ENCODE data around the gene R3HDM2. TPM values are rescaled to one million over a fixed set of nuclear protein-coding genes. Genes with fewer than 3 reads are reported as not detected.
"Not testable (repeated sequence)": the region's sequence is repeated elsewhere in the genome, so short reads cannot be mapped to it uniquely, and the experiment has no call there.

Gene R3HDM2
- polyA plus RNA-seq, 3 donors = 60.6 to 67.5 (median 66.1) TPM

DNA sequence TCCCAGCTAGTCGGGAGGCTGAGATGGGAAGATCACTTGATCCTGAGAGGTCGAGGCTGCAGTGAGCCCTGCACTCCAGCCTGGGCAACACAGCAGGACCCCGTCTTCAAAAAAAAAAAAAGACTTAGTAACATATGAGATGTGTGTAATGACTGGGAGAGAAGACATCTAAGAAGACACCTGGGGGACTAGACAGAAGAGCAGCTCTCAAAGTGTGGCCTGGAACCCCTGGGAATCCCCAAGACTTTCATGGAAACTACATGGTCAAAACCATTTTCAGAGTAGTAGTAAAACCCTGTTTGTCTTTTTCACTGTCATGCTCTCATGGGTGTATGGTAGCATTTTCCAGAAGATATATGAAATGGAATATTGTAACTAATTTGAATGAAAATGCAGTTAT lies 45.3 kb downstream of the R3HDM2 start:
- no peak for DNase-seq (ENCODE audit: low read depth in 3 of 3, low spot score in 2 of 3)

DNA sequence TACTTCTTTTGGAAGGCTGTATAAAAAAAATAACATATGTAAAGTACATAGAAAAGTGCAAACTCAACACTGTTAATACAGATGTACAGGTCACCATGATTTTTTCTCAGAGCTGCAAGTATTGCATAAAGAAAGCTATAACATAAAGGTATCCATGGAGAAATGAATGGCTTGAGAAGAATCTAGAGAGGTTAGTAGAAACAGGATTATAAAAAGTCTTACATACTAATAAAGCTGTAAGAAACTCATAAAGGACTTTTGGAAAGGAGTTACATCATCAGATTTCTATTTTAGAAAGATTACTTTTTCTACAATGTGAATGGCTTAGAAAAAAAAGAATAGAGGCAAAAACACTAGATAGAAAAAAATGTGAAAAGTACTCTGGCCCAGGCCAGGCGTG lies 46.4 kb downstream of the R3HDM2 start:
- no peak for DNase-seq (ENCODE audit: low read depth in 3 of 3, low spot score in 2 of 3)

DNA sequence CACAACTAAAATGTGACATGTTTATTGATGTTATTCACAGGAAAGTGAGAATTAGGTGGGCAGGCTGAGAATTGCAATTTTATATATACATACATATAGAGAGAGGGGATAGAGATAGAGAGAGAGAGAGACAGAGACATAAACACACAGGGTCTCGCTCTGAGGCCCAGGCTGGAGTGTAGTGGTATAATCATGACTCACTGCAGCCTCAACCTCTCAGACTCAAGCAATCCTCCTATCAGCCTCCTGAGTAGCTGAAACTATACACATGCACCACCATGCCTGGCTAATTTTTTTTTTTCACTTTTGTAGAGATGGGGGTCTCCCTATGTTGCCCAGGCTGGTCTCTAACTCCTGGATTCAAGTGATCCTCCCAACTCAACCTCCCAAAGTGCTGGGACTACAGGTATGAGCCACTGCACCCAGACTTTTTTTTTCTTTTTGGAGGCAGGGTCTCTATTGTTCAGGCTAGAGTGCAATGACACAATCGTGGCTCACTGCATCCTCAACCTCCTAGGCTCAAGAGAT lies 49.1 kb downstream of the R3HDM2 start:
- no peak for DNase-seq (ENCODE audit: low read depth in 3 of 3, low spot score in 2 of 3)

DNA sequence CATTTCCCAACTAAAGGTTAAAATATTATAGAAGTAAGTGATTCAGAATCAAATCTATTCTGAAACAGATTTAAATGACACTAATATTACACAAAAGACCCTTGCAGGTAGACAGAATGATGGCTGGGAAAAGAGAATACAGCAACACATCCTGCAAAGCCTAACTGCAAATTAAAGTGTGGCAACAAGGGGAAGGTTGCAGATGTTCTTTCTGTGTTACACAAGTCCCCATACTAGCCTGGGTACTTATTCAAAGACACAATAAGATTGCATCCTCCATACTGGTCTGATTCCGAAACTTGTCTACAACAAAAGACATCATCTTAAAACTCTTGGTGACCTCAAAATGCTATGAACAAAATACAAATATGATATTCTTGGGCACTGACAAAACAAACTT lies 50.5 kb downstream of the R3HDM2 start:
- DNase-seq (ENCODE audit: low read depth in 3 of 3, low spot score in 2 of 3) = no peak

DNA sequence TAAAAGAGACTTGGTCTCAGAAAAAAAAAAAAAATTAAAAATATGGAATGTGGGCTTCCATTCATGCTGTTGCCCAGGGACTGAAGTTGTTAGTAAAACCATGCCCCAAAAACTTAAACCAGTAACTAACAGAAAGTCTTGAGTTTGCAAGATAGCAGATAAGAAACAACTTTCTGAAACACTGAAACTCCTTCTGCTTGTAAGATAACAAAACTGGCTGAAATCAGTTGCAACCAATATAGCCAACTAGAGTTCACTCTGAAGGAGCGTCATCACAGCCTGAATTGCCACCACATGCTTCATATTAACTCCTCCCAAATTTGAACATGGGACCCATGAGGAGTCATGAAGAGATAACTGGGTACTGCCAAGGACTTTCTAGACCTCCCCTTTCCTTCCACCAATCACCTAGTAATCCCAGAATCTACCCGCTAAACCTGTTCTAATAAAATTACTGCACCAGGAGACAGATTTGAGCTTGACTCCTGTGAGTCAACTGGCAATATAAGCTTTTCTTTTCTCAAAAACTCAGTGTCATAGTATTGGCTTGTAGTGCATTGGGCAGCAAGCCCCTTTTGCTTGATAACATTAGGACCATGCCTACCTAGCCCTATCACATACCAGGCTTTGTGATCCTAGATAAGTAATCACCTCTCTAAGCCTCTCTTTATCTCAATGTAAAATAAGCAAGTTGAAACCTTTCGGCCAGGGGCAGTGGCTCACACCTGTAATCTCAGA lies 53.6 kb downstream of the R3HDM2 start:
- no peak for DNase-seq (ENCODE audit: low read depth in 3 of 3, low spot score in 2 of 3)

DNA sequence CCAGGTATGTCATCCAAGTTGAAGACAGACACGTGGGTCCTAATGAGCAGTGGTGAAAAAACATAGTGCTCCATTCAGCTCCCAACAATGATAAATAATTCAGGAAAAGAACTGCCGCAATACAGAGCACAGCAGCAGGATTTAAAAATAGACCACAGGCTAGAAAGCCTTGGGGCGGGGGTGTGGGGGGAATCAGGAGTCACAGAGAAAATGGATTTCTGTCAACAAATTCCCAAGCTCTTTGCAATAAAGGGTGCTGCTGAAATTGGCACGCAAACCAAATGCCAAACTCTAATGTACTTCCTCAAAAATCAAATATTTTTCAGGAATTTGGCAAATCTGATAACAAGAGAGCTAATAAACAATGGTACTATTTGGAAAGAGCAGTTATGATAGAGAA lies 58.6 kb downstream of the R3HDM2 start:
- no peak for DNase-seq (ENCODE audit: low read depth in 3 of 3, low spot score in 2 of 3)

DNA sequence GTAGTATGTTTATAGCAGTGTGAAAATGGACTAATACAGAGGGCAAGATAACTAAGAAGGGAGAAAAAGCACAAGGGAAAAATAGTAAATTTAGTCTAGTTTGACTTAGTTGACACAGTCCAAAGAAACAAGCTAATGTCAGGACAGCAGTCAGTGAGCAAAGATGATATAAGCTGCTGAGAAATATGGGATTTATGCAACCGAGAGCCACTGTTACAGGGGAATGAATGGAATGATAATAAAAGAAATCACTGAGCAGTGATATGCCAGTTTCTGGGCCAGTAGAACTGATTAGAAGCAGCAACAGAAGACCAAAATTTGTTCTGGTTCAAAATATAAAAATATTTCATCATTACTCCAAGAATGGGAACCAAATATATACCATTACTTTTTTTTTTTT lies 60.1 kb downstream of the R3HDM2 start:
- DNase-seq (ENCODE audit: low read depth in 3 of 3, low spot score in 2 of 3) = no peak

DNA sequence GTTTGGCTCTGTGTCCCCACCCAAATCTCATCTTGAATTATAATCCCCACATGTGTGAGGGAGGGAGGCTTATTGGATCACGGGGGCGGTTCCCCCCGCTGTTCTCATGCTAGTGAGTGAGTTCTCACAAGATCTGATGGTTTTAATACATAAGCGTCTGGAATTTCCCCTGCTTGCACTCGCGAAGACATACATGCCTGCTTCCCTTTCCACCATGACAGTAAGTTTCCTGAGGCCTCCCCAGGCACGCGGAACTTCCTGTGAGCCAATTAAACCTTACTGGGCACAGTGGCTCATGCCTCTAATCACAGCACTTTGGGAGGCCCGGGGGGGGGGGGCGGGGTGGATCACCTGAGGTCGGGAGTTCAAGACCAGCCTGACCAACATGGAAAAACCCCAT lies 60.8 kb downstream of the R3HDM2 start:
- DNase-seq (ENCODE audit: low read depth in 3 of 3, low spot score in 2 of 3) = no peak

DNA sequence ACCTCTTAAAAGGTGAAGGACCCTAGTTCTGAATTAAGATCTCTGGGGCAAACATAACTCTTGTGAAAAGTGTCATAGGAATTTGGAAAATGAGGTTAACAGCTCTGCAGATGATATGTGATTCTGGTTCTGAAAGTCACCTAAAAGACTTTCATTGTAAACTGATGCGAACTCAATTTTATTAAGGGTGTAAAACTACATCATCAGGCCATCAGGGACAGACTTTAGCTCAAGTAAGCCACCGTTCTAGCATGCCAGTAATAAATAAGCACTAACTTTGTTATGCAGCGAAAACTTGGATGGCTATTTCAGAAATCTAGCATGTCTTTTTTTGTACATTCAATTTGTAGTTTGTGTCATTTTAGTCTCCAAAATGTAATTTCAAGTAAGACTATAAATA lies 61.6 kb downstream of the R3HDM2 start:
- DNase-seq (ENCODE audit: low read depth in 3 of 3, low spot score in 2 of 3) = no peak

DNA sequence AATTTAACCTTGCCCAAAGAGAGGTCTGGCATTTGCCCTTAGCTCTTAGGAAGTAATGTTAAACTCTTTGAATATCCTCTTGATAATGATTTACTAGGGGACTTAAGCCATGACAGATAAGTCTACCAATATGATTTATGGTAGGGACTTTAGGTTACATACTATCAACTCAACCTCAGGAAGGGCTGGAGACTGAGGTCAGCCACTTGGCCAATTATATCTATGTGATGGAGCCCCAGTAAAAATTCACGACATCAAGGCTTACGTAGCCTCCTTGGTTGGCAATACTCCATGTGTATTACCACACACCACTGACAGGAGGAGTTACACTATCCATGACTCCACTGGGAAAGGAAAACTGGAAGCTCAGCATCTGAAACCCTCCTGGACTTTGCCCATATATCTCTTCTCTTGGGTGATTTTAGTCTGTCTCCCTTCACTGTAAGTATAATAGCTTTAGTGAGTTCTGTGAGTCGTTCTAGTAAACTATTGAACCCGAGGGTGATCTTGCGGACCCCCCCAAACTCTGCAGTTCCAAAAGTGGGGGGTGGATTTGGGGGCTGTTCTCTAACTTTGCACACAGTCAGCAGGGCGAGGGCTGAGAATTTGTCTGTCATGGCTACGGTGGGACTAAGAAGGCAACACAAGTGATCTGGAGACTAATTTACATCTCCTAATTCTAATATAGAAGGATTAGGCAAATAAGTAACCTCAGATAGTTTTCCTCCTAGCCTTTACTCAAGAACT lies 62.3 kb downstream of the R3HDM2 start:
- peak in 1 of 3 donors; percentile 7 for DNase-seq (ENCODE audit: low read depth in 3 of 3, low spot score in 2 of 3)

DNA sequence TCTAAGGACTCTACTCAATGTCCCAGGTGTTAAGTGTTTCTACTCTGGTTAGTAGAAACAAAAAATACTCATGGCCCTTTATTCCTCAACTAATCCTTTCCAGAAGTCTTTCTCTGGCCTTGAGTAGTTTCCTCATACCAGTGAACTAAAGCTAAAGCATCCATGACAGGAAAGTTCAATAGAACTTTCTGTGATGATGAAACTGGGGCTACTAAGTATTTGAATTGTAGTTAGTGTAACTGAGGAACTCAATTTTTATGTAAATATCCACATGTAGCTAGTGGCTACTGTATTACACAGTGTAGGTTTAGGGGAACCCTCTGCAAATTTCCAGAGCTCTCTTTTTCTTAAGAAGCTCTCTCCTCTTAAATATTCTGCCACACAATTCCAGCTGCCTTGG lies 63.7 kb downstream of the R3HDM2 start:
- no peak for DNase-seq (ENCODE audit: low read depth in 3 of 3, low spot score in 2 of 3)

DNA sequence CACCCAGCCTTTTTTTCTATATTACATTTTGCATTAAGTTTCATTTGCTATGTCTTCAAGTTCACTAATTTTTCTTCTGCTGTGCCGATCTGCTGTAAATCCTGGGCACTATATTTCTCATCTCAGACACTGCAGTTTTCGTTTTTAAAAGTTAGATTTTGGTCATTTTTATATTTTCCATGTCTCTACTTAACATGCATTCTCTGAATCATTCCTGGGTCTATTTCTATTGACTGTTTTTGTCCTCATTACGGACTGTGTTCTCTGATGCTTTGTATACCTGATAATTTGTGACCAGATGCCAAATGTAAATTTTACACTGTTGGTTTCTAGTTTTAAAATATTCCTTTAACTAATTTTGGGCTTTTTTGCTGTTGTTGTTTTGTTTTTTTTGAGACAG lies 64.5 kb downstream of the R3HDM2 start:
- no peak for DNase-seq (ENCODE audit: low read depth in 3 of 3, low spot score in 2 of 3)

DNA sequence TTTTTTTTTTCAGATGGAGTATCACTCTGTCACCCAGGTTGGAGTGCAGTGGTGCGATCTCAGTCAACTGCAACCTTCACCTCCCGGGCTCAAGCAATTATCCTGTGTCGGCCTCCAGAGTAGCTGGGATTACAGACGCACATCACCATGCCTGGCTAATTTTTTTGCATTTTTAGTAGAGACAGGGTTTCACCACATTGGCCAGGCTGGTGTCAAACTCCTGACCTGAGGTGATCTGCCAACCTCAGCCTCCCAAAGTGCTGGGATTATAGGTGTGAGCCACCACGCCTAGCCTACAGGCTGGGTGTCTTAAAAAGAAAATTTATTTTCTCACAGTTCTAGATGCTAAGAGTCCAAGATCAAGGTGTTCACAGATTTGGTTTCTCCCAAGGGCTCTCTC lies 66.7 kb downstream of the R3HDM2 start:
- not testable (repeated sequence) for DNase-seq (ENCODE audit: low read depth in 3 of 3, low spot score in 2 of 3)

DNA sequence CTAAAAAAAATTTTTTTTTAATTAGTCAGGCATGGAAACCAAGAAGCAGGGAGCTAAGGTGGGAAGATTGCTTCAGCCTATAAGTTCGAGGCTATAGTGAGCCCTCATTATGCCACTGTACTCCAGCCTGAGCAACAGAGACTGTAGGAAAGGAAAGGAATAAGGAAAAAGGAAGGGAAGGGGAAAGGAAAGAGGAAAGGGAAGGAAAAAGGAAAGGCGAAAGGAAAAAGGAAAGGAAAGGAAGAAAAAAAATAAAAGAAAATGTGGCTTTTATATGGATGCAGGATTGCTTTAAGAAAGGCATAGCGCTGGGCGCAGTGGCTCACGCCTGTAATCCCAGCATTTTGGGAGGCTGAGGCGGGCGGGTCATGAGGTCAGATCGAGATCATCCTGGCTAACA lies 70.4 kb downstream of the R3HDM2 start:
- no peak for DNase-seq (ENCODE audit: low read depth in 3 of 3, low spot score in 2 of 3)

DNA sequence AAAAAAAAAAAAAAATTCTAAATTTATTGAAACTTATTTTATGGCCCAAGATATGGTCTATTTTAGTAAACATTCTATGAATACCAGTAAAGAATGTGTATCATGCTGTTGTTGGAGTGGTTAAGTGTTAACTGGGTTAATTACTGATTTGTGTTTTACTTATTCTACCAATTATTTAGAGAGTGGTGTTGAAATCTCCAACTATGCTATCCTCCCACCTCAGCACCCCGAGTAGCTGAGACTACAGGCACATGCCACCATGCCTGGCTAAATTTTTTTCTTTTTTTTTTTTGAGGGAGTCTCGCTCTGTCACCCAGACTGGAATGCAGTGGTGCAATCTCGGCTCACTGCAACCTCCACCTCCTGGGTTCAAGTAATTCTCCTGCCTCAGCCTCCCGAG lies 72.2 kb downstream of the R3HDM2 start:
- DNase-seq (ENCODE audit: low read depth in 3 of 3, low spot score in 2 of 3) = no peak

DNA sequence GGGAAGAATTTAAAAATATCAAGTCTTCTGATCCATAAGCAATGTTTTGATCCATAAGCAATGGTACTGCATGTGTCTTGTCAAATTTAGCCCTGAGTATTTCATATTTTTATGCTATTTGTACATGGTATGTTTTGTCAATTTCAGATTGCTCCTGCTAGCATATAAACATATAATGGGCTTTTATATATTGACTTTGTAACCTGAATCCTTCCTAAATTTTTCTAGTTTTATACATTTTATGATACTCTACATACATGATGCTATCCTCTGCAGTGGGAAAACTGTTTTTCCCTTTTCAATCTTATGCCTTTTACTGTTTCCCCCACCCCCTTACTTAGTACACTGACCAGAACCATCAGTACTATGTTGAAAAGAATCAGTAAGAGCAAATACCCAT lies 75.1 kb downstream of the R3HDM2 start:
- no peak for DNase-seq (ENCODE audit: low read depth in 3 of 3, low spot score in 2 of 3)

DNA sequence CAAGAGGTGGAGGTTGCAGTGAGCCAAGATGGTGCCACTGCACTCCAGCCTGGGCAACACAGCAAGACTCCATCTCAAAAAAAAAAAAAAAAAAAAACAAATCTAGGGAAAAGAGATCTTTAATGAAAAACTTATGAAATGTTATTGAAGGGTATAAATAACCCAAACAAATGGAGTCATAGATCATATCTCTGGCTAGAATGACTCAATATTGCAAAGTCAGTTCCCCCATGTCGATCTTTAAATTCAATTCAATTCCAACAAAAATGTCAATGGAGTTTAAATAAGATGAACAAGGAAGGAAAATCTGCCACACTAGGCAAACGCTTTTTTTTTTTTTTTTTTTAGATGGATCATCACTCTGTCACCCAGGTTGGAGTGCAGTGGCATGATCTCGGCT lies 78.7 kb downstream of the R3HDM2 start:
- no peak for DNase-seq (ENCODE audit: low read depth in 3 of 3, low spot score in 2 of 3)

DNA sequence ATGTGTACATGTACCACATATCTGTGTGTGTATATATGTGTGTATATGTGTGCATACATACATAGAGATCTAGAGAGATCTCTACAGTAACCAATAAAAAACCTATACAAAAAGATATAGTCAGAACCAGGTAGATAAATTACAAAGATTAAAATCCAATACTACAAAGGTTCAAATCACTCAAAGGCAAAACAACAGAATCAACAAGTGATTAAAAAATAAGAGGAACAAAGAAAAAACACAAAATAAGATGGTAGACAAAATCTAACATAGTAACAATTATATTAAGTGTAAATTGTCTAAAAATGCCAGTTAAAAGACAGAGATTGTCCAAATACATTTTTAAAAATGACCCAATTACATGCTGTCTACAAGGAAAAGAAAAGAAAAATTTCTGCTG lies 83.6 kb downstream of the R3HDM2 start:
- no peak for DNase-seq (ENCODE audit: low read depth in 3 of 3, low spot score in 2 of 3)

DNA sequence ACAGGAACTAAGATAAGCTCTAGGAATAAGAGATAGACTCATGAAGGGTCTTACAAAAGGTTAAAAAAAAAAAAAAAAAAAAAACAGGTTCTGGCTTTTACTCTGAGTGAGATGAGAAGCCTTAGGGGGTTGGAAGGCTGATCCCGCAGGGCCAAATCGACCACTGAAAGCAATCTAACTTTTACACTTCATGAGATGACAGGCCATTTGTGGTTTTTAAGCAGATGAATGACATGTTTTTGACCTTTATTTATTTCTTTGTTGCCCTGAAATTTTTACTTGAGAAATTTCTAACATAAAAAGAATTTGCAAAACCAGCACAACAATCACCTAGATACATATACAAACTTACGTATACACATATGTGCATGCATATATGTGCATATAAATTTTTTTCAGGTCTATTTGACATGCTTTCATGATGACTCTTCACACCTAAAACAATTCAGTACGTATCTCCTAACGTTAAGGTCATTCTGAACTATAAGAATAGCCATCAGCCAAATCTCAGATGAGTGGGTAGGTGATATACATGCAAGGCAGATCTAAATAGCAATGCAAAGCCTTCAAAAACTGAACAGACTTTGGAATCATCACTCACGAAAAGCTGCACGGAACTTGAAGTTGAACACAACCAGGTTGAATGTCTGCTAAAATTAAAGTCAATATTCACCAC lies 87.0 kb downstream of the R3HDM2 start:
- no peak for DNase-seq (ENCODE audit: low read depth in 3 of 3, low spot score in 2 of 3)

DNA sequence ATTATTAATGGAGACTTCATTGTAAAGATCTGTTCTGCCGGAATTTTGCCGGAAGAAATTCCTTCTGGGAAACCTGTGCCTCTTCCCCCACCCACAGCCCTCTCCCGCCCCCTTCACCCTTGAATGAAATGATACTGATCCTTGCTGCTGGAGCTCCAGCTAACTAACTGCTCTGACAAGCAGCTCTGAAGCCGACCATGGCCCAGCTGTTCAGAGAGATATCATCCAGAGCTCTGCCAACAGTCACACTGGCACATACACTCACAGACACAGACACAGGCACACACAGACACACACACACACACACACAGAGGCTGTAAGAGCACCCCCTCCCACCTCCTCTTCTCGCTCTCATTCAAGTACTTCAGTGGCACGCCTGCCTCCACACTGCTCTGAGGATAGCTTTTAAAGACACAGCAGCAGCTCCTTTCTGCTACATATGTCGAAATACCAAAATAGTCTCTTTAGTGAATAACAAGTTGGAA lies 88.6 kb downstream of the R3HDM2 start:
- DNase-seq (ENCODE audit: low read depth in 3 of 3, low spot score in 2 of 3) = no peak

DNA sequence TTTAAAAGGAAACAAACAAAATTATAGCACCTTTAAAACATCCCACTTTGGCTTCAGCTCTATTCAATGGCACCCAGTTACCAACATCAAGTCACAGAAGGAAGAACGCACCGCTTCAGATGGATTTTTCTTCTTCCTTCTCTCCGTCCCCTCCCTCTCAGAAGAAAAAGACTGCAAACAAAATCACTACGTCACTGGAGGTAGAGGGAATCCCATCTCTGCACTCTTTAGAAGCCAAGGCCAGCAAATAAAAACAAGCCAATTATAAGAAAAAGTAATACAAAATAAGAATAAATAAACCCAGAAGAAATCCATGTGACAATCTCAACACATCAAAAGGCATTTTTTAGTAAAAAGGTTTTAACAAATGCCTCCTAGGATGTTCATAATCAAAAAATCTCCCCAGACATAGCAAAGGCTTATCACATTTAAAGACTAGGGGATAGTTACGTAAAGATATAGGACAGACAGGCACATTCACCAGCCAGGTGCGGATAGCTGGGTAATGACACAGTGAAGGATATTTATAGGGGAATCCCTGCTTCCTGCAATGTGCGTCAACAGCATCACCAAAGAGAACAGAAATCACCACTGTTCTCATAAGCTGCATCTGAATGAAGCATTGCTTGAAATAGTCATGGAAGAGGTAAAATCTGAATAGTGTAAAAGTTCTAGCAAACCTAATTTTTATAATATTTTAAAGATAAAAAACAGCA lies 89.4 kb downstream of the R3HDM2 start:
- no peak for DNase-seq (ENCODE audit: low read depth in 3 of 3, low spot score in 2 of 3)

Data from right renal cortex interstitium (tissue), 3 donors.